Neural progenitor cell (in vitro differentiated cells): Measurements from ENCODE around the gene SND1. TPM values are rescaled to one million over a fixed set of nuclear protein-coding genes. Genes with fewer than 3 reads are reported as not detected.

Experiments
- DNase-seq: peaks from one replicate; pipeline ENCODE4 v3.0.0-alpha.2; 2016; ENCODE audit warnings: low spot score
- H2AFZ ChIP-seq: fragments of 200-600 bp; sonication (generic); replicated peaks from 2 replicates; pipeline ENCODE4 v1.6.1; 2016; ENCODE audit warnings: antibody characterized with exemption
- H3F3A ChIP-seq: fragments of 200-600 bp; sonication (generic); 2 replicates; pipeline ENCODE4 v1.6.1; 2016; ENCODE audit warnings: antibody characterized with exemption, low read depth
- H3K27ac ChIP-seq: fragments of 200-600 bp; sonication (generic); 2 replicates; pipeline ENCODE4 v1.5.1; 2016; ENCODE audit warnings: mild to moderate bottlenecking
- H3K27me3 ChIP-seq: fragments of 200-600 bp; sonication (generic); 2 replicates; pipeline ENCODE4 v1.6.1; 2016; ENCODE audit warnings: mild to moderate bottlenecking, moderate library complexity
- H3K36me3 ChIP-seq: fragments of 200-600 bp; sonication (generic); 2 replicates; pipeline ENCODE4 v1.5.1; 2016
- H3K4me1 ChIP-seq: fragments of 200-600 bp; sonication (generic); 2 replicates; pipeline ENCODE4 v1.6.1; 2016; ENCODE audit warnings: mixed run types
- H3K4me2 ChIP-seq: fragments of 200-600 bp; sonication (generic); 2 replicates; pipeline ENCODE4 v1.6.1; 2016
- H3K4me3 ChIP-seq: fragments of 200-600 bp; sonication (generic); 2 replicates; pipeline ENCODE4 v1.5.1; 2016
- H3K79me2 ChIP-seq: fragments of 200-600 bp; sonication (generic); 2 replicates; pipeline ENCODE4 v1.6.1; 2016; ENCODE audit warnings: low read depth
- H3K9ac ChIP-seq: fragments of 200-600 bp; sonication (generic); 2 replicates; pipeline ENCODE4 v1.6.1; 2016
- H3K9me3 ChIP-seq: fragments of 200-600 bp; sonication (generic); 2 replicates; pipeline ENCODE4 v1.5.1; 2016; ENCODE audit warnings: low read depth
- H4K20me1 ChIP-seq: fragments of 200-600 bp; sonication (generic); 2 replicates; pipeline ENCODE4 v1.6.1; 2016; ENCODE audit warnings: low read depth
- H3K27ac Mint-ChIP-seq: 3 replicates; pipeline ENCODE4 v1.8.0; 2021; ENCODE audit warnings: mixed read lengths
- H3K27me3 Mint-ChIP-seq: 2 replicates; pipeline ENCODE4 v1.8.0; 2022; ENCODE audit warnings: low read depth, mild to moderate bottlenecking, inconsistent platforms, moderate library complexity, mixed read lengths; ENCODE audit not compliant: insufficient read depth
- H3K36me3 Mint-ChIP-seq: 3 replicates; pipeline ENCODE4 v1.8.0; 2021; ENCODE audit warnings: mixed read lengths
- H3K4me1 Mint-ChIP-seq: 3 replicates; pipeline ENCODE4 v1.8.0; 2021; ENCODE audit warnings: mixed read lengths
- H3K4me3 Mint-ChIP-seq: 3 replicates; pipeline ENCODE4 v1.8.0; 2021; ENCODE audit warnings: mild to moderate bottlenecking, moderate library complexity, mixed read lengths
- H3K9me3 Mint-ChIP-seq: 3 replicates; pipeline ENCODE4 v1.8.0; 2020; ENCODE audit warnings: mixed read lengths
- EZH2 ChIP-seq: fragments of 200-600 bp; sonication (generic); IDR thresholded peaks from 2 replicates; pipeline ENCODE4 v1.6.1; 2017; ENCODE audit warnings: antibody characterized with exemption, mild to moderate bottlenecking, moderate library complexity
- EZH2phosphoT487 ChIP-seq: fragments of 200-600 bp; sonication (generic); IDR thresholded peaks from 2 replicates; pipeline ENCODE4 v1.6.1; 2017; ENCODE audit warnings: antibody characterized with exemption
- total RNA-seq: library from RNA; depleted of rRNA; stranded (reverse); fragments of >200 nt; gene quantifications from 2 replicates; pipeline ENCODE4 v1.2.3, GENCODE V29; 2015; ENCODE audit warnings: low replicate concordance
- TF ChIP-seq, protein P1 (sequence below): fragments of 200-600 bp; sonication (generic); IDR thresholded peaks from 2 replicates; pipeline ENCODE4 v1.5.1; 2017; ENCODE audit warnings: antibody characterized with exemption, mild to moderate bottlenecking

The SND1 gene
- total RNA-seq, 1 donor from 2014 or later, result 154 TPM

DNA sequence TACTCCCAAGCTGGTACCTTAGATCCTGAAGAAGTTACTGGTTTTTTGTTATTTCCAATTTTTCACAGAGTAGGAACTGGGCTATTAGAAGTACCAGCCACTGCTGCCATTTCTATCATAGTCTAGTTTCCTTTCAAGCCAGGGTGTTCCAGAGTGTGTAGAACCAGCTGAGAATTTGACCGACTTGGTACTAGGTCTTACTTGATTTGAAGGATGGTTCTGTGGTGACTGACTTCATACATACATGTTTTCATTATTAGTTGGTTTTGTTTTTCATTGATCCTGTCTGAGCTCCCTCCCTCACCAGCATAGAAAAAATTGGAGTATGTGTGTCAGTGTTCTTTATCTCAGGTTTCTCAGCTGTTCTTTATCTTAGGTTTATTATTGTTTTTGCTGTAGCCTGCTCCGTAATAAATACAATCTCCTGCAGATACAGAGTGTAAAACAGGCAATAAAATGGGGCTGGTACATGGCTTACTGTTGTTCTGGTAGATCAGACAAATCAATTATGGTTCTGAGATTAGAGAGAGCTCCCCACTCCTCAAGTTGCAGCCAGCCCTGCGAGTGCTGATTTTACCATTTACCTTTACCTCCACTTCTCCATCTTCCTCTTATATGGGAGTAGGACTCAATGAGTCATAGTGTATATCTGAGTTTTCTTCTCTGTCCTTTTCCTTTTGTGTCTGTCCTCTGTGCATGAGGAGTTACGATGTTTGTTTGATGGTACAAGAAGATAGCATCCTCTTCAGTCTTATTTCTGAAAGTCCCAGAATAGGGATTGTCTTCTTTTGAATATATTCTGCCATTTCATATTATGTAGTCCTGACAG is 256.6 kb downstream of the SND1 start:
- no peaks in the 10 kb centered on the region for H3K36me3 ChIP-seq
- no peaks in the 10 kb centered on the region for H3K9me3 ChIP-seq
- Mint-ChIP-seq H3K4me1 (peaks cover 14% of the 10 kb centered on the region), H3K4me3 (no peak overlapping the region), H3K27ac (no peak overlapping the region), H3K27me3 (no peaks in the 10 kb centered on the region), H3K9me3 (no peaks in the 10 kb centered on the region), H3K36me3 (no peaks in the 10 kb centered on the region)
- peaks cover 19% of the 10 kb centered on the region for H4K20me1 ChIP-seq
- no peak overlapping the region for H3K4me2 ChIP-seq
- no peaks in the 10 kb centered on the region for H3K79me2 ChIP-seq
- H3K4me1 ChIP-seq, result peaks cover 13% of the 10 kb centered on the region
- no peak overlapping the region for H3K27ac ChIP-seq
- TF ChIP-seq EZH2 (no peak), EZH2phosphoT487 (no peak)
- TF ChIP-seq, protein P1, sequence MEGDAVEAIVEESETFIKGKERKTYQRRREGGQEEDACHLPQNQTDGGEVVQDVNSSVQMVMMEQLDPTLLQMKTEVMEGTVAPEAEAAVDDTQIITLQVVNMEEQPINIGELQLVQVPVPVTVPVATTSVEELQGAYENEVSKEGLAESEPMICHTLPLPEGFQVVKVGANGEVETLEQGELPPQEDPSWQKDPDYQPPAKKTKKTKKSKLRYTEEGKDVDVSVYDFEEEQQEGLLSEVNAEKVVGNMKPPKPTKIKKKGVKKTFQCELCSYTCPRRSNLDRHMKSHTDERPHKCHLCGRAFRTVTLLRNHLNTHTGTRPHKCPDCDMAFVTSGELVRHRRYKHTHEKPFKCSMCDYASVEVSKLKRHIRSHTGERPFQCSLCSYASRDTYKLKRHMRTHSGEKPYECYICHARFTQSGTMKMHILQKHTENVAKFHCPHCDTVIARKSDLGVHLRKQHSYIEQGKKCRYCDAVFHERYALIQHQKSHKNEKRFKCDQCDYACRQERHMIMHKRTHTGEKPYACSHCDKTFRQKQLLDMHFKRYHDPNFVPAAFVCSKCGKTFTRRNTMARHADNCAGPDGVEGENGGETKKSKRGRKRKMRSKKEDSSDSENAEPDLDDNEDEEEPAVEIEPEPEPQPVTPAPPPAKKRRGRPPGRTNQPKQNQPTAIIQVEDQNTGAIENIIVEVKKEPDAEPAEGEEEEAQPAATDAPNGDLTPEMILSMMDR, result no peak
- no peak overlapping the region for H2AFZ ChIP-seq
- no peak overlapping the region for H3K4me3 ChIP-seq
- H3K27me3 ChIP-seq, result no peaks in the 10 kb centered on the region
- H3F3A ChIP-seq, result peaks cover 5% of the 10 kb centered on the region
- no peak overlapping the region for H3K9ac ChIP-seq
- no peak for DNase-seq

DNA sequence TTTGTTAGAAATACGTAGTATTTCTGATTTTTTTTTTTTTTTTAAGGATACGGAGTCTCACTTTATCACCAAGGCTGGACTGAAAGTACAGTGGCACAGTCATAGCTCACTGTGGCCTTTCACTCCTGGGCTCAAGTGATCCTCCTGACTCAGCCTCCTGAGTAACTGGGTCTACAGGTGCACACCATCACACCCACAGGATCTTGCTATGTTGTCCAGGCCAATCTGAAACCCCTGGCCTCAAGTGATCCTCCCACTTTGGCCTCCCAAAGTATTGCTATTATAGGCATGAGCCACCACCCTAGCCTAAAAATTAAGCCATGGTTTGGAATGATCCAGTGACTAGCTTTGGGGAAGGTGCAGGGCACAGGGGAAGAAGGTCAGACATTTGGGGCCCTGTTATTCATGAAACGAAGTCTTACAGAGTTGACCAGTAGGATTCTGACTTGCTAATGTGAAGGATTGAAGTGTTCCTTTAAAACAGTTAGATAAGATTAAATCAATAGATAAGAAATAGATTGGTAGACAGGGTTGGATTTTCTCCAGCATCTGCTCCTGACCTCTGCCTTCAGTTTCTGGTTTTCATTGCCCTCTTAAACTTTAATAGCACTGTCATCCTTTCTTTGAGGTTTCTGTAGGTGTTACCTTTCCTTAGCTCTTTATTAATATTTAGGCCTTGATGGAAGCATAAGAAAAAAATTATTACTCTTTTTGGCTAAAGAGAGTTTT is 257.6 kb downstream of the SND1 start:
- Histone ChIP-seq H3K9ac (no peak overlapping the region), H3F3A (no peaks in the 10 kb centered on the region), H3K36me3 (no peaks in the 10 kb centered on the region), H4K20me1 (peaks cover 9% of the 10 kb centered on the region), H3K4me3 (no peak overlapping the region), H2AFZ (no peak overlapping the region), H3K27me3 (no peaks in the 10 kb centered on the region), H3K4me2 (no peak overlapping the region), H3K27ac (no peak overlapping the region), H3K4me1 (peaks cover 4% of the 10 kb centered on the region), H3K79me2 (no peaks in the 10 kb centered on the region), H3K9me3 (no peaks in the 10 kb centered on the region)
- DNase-seq, result no peak
- Mint-ChIP-seq H3K27ac (no peak overlapping the region), H3K9me3 (no peaks in the 10 kb centered on the region), H3K4me1 (peaks cover 5% of the 10 kb centered on the region), H3K27me3 (no peaks in the 10 kb centered on the region), H3K36me3 (no peaks in the 10 kb centered on the region), H3K4me3 (no peak overlapping the region)
- TF ChIP-seq, protein P1, result no peak
- no peak for TF ChIP-seq EZH2
- TF ChIP-seq EZH2phosphoT487, result no peak

DNA sequence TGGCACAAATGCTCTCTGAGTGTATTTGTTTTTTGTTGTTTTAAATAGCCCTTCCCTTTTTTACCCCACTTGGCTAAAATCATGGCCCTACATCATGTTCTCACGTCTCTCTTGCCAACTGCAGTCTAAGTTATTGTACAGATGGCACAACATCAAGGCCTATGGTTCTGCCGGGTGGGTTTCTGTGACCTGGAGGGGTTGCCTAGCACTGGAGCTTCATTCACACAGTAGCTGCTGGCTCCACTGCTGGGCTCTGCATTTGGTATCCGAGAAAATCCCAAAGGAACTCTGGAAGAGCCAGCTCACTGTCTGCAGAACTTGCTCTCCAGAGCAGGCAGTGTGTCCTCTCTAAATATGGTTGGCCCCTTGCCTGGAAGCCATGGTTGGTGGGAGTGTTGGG is 258.7 kb downstream of the SND1 start:
- H3F3A ChIP-seq, result no peaks in the 10 kb centered on the region
- Mint-ChIP-seq H3K4me3 (no peak overlapping the region), H3K9me3 (no peaks in the 10 kb centered on the region), H3K36me3 (no peaks in the 10 kb centered on the region), H3K4me1 (no peaks in the 10 kb centered on the region), H3K27me3 (no peaks in the 10 kb centered on the region), H3K27ac (no peak overlapping the region)
- no peak overlapping the region for H3K4me2 ChIP-seq
- H3K9ac ChIP-seq, result no peak overlapping the region
- H3K36me3 ChIP-seq, result no peaks in the 10 kb centered on the region
- no peak overlapping the region for H3K27ac ChIP-seq
- no peaks in the 10 kb centered on the region for H3K79me2 ChIP-seq
- no peak overlapping the region for H2AFZ ChIP-seq
- H3K9me3 ChIP-seq, result no peaks in the 10 kb centered on the region
- H3K4me3 ChIP-seq, result no peak overlapping the region
- TF ChIP-seq, protein P1, result no peak
- no peak for TF ChIP-seq EZH2
- TF ChIP-seq EZH2phosphoT487, result no peak
- no peaks in the 10 kb centered on the region for H3K27me3 ChIP-seq
- no peak for DNase-seq
- H3K4me1 ChIP-seq, result no peaks in the 10 kb centered on the region
- H4K20me1 ChIP-seq, result no peaks in the 10 kb centered on the region
